PC-3 (cell line): ENCODE measurements around the gene ZNF488.

Experiments used
- CTCF ChIP-seq: fragments of 300-600 bp; sonication (generic); conservative IDR thresholded peaks from 2 replicates; pipeline ENCODE4 v1.5.1; 2017; ENCODE audit warnings: antibody characterized with exemption, low read depth, mild to moderate bottlenecking, low read length
- EZH2 ChIP-seq: fragments of 300-600 bp; sonication (generic); IDR thresholded peaks from one replicate; pipeline ENCODE4 v1.6.1; 2017; ENCODE audit warnings: antibody characterized with exemption, mild to moderate bottlenecking, low read length; ENCODE audit not compliant: unreplicated experiment

DNA sequence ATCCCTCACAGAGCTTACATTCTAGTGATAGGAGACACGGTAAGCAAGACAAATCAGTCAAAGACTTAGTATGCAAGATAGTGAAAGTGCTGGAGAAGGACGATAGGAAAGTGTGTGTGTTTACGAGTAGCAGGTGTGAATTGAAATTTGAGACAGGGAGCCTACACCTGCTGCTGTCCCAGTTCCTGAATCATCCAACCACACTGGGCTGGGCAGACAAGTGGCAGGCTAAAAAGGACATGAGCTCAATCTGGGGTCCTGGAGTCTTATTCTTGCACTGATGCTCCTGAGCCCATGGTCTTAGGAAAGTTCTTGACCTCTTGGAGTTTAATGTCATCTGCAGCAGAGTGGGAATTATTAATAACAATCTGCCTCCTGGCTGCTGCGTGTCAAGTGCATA is 19.7 kb downstream of the ZNF488 start:
- no peak for TF ChIP-seq CTCF
- no peak for TF ChIP-seq EZH2
